Measurements from ENCODE around the gene RBM17. TPM values are rescaled to one million over a fixed set of nuclear protein-coding genes. Genes with fewer than 3 reads are reported as not detected.

Gene RBM17
- total RNA-seq, 2 donors from 2014 or later = 54.5 to 57.0 TPM

- H3K4me3 ChIP-seq = no peak overlapping the region
- no peak for ATAC-seq
- no peak for TF ChIP-seq POLR2A (IDR thresholded peaks at IDR 0.05)
- TF ChIP-seq CTCF (IDR thresholded peaks at IDR 0.05) = no peak
- 73 to 78% methylated on average over 8 to 10 of the region's 12 CpGs for WGBS, 2 donors
- no peak overlapping the region for H3K27ac ChIP-seq
- H3K4me1 ChIP-seq = no peaks in the 10 kb centered on the region
- H3K27me3 ChIP-seq = no peaks in the 10 kb centered on the region
- no peaks in the 10 kb centered on the region for H3K36me3 ChIP-seq (replicated peaks in 1 of 2; ENCODE audit: insufficient read depth in 1 of 2, low read depth in 2 of 2)
- H3K9me3 ChIP-seq = no peaks in the 10 kb centered on the region
- no peak for DNase-seq
- intact Hi-C loops (cut with DNase I) = no loop called here
Observed at GRCh38 chr10:6077071-6077675, 11.7 kb upstream of the RBM17 start.

- Histone ChIP-seq H3K9me3 (no peaks in the 10 kb centered on the region), H3K27me3 (no peaks in the 10 kb centered on the region), H3K36me3 (replicated peaks in 1 of 2; ENCODE audit: insufficient read depth in 1 of 2, low read depth in 2 of 2) (no peaks in the 10 kb centered on the region), H3K27ac (no peak overlapping the region), H3K4me3 (no peak overlapping the region), H3K4me1 (peaks cover under 1% of the 10 kb centered on the region)
- ATAC-seq (no peak), DNase-seq (no peak)
- intact Hi-C loops (cut with DNase I) = no loop called here
- TF ChIP-seq POLR2A (IDR thresholded peaks at IDR 0.05) (no peak), CTCF (IDR thresholded peaks at IDR 0.05) (no peak)
- WGBS, 2 donors = 87 to 100% methylated on average over 4 of the region's 4 CpGs
Observed at GRCh38 chr10:6079044-6079443, 9.8 kb upstream of the RBM17 start.

GRCh38 chr10:6080417-6080973 is 8.3 kb upstream of the RBM17 start:
- H3K36me3 ChIP-seq (replicated peaks in 1 of 2; ENCODE audit: insufficient read depth in 1 of 2, low read depth in 2 of 2) = no peaks in the 10 kb centered on the region
- TF ChIP-seq CTCF (IDR thresholded peaks at IDR 0.05) (no peak), POLR2A (IDR thresholded peaks at IDR 0.05) (no peak)
- intact Hi-C loops (cut with DNase I) = no loop called here
- no peak for DNase-seq
- ATAC-seq = no peak
- H3K27ac ChIP-seq = no peak overlapping the region
- H3K27me3 ChIP-seq = no peaks in the 10 kb centered on the region
- H3K9me3 ChIP-seq = no peaks in the 10 kb centered on the region
- no peak overlapping the region for H3K4me3 ChIP-seq
- peaks cover 4% of the 10 kb centered on the region for H3K4me1 ChIP-seq
- WGBS, 2 donors = 80 to 81% methylated on average over 4 of the region's 4 CpGs

- peaks cover 12% of the 10 kb centered on the region for H3K4me1 ChIP-seq
- ATAC-seq = no peak
- intact Hi-C loops (cut with DNase I) = no loop called here
- no peak overlapping the region for H3K4me3 ChIP-seq
- DNase-seq = no peak
- no peaks in the 10 kb centered on the region for H3K27me3 ChIP-seq
- no peak overlapping the region for H3K27ac ChIP-seq
- TF ChIP-seq CTCF (IDR thresholded peaks at IDR 0.05) = no peak
- no peak for TF ChIP-seq POLR2A (IDR thresholded peaks at IDR 0.05)
- H3K9me3 ChIP-seq = no peaks in the 10 kb centered on the region
- WGBS, 2 donors = 80 to 83% methylated on average over 9 of the region's 9 CpGs
- H3K36me3 ChIP-seq (replicated peaks in 1 of 2; ENCODE audit: insufficient read depth in 1 of 2, low read depth in 2 of 2) = no peaks in the 10 kb centered on the region
Observed at GRCh38 chr10:6082496-6083395, 6.1 kb upstream of the RBM17 start.
